Amygdala (tissue), 56 donors: ENCODE data around the gene RPGR.

Experiments used
- DNase-seq, 56 donors: peaks; one replicate each; lab custom pipeline; 2025; lab: John Stamatoyannopoulos, UW

Gene RPGR, protein sequence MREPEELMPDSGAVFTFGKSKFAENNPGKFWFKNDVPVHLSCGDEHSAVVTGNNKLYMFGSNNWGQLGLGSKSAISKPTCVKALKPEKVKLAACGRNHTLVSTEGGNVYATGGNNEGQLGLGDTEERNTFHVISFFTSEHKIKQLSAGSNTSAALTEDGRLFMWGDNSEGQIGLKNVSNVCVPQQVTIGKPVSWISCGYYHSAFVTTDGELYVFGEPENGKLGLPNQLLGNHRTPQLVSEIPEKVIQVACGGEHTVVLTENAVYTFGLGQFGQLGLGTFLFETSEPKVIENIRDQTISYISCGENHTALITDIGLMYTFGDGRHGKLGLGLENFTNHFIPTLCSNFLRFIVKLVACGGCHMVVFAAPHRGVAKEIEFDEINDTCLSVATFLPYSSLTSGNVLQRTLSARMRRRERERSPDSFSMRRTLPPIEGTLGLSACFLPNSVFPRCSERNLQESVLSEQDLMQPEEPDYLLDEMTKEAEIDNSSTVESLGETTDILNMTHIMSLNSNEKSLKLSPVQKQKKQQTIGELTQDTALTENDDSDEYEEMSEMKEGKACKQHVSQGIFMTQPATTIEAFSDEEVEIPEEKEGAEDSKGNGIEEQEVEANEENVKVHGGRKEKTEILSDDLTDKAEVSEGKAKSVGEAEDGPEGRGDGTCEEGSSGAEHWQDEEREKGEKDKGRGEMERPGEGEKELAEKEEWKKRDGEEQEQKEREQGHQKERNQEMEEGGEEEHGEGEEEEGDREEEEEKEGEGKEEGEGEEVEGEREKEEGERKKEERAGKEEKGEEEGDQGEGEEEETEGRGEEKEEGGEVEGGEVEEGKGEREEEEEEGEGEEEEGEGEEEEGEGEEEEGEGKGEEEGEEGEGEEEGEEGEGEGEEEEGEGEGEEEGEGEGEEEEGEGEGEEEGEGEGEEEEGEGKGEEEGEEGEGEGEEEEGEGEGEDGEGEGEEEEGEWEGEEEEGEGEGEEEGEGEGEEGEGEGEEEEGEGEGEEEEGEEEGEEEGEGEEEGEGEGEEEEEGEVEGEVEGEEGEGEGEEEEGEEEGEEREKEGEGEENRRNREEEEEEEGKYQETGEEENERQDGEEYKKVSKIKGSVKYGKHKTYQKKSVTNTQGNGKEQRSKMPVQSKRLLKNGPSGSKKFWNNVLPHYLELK

DNA sequence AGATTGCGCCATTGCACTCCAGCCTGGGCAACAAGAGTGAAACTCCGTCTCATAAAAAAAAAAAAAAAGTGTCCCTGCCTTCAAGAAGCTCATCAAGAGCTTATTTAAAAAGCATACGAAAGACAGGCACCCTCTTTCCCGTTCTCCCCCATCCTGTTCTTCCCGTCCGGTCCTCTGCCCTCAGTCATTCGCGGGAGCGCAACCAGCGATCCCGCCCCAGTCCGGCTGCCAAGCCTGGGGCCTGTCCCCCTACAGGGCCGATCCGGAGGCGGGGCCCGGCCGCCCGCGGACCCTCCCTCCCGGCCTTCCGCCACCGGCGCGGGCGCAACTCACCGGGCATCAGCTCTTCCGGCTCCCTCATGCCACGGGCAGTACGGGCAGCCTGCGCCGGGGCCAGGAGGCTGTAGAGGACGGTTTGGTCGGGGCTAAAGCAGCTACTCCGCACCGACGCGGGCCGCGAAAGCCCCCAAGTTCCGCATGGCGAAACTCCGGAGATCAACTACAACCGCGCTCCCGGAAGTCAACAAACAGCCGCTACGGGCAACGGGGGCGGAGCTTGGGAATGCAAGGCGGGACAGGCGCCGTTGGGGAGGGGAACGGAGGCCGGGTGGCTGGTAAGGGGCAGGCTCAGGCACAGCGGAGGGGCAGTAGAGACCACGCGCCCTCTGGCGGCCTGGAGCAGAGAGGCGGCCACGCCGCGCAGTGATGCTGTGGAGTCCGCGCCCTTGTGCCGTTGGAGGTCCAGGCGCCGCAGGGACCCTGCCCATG is at the start of gene RPGR:
RPGR (minus strand) TSS at position 503 of the 768 bp plus-strand sequence; CDS start at position 361, 142 bp downstream.
- DNase-seq = peak; percentile 12 to 93 (median 81)

DNA sequence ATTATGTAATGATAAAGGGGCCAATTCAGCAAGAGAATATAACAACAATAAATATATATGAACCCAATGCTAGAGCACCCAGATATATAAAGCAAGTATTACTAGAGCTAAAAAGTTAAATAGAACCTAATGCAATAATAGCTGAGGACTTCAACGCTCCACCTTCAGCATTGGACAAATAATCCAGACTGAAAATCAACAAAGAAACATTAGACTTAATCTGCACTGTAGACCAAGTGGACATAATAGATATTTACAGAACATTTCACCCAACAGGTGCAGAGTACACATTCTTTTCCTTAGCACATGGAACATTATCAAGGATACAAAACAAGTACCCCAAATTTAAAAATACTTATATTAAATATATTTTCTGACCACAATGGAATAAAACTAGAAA is 49.4 kb upstream of the RPGR start:
- DNase-seq = no peak

DNA sequence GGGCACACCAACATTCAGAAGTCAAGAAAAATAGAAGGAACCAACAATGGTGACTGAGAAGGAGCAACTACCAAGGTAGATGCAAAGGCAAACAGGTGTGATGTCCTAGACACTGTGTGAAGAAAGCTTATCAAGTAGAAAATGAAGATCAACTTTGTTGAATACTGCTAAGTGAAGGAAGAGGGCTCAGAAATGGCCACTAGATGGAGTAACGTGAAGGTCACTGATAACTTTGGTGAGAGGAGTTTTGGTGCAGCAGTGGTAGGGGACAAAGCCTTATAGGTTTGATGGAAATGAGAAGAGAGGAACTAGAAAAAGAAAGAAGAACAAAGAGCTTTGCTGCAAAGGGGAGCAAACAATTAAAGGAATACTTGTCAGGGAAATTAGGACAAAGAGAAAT is 48.6 kb upstream of the RPGR start:
- no peak for DNase-seq

DNA sequence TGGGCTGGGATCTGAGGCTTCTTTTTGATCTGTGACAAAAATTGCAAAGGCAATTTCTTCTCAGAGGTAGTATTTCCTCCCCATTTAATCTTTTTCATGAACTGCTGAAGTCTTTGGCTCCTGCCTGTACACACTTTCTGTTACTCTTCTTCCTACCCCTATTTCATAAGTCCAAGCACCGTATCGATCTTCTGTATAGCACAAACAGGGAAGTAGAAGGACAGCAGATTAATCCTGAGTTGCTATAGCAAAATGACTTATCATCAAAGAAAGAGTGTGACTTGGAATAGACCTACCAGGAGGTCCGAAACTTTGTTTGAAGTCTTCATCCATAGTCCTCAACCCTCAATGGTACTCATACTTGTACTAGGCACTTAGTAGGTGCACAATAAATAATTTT is 47.1 kb upstream of the RPGR start:
- DNase-seq = no peak

DNA sequence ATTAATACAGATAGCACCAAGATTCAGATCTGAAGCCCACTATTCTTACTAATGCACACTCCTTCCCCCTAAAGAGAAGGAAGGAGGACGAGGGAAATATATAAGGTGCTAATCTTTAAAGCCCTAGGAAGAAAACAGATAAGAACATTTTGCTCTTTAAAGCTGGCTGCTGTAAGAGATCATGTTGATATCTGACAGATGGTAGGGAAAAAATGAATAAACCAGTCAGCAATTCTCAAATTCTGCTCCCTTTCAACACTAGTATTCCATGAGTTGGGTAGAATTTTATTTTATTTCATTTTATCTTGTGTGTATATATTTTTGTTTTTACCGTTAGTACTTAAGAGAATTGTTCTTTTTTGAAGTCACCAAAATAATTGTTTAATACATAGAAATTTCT is 44.3 kb upstream of the RPGR start:
- DNase-seq = no peak

DNA sequence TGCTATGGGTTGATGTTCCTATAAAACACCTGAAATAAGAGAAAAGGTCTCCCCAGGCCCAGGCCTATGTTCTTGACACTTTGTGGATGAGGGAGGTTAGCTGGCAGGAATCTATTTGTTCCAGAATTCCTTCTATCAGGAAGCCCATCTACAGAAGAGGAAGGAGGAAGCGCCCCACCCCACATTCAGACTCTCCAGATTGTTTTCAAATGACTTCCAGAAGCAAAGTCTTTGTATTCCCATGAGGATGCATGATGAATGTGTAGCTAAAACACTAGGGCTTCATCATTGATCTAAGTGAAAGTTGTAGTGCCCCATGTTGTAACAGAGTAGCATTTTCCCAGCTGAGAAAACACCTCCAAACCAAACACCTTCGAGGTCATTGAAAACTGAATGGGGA is 41.5 kb upstream of the RPGR start:
- DNase-seq = no peak

DNA sequence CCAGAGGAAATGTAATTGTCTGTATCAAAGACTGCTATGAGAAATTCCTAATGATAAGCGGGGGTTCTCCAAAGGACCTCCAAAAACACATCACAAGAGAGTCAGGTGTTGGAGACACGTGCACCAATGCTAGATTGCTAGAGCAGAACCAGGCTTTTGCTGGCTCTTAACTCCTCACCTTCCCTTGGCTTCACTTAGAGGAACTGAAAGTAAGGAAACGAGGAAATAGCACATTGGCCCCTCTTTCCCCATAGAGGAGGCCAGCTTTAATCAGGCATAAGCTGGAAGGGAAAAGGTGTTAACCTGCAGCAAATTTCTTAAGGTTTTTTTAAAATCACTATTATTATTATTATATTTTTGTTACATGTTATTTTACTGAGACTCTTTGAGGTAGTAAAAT is 38.6 kb upstream of the RPGR start:
- peak in 1 of 56 donors; percentile 0 for DNase-seq

DNA sequence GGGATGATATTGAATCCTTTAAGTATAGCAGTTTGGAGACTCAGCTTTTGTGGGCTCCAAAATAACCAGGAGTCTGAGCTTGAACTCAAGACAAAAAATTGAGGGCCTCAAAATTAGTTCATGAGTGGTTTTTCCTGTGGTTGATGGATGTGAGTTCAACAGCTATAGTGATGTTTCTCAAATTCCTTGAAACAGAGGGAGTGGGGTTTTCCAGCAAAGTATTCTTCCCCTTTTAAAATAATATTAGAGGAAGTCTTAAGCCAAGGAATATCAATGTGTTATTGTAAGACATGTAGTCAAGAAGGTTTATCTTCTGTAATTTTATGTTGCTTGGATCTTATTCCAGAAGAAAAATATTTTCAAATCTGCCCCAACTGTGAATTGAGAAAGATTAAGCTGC is 35.7 kb upstream of the RPGR start:
- DNase-seq = no peak

DNA sequence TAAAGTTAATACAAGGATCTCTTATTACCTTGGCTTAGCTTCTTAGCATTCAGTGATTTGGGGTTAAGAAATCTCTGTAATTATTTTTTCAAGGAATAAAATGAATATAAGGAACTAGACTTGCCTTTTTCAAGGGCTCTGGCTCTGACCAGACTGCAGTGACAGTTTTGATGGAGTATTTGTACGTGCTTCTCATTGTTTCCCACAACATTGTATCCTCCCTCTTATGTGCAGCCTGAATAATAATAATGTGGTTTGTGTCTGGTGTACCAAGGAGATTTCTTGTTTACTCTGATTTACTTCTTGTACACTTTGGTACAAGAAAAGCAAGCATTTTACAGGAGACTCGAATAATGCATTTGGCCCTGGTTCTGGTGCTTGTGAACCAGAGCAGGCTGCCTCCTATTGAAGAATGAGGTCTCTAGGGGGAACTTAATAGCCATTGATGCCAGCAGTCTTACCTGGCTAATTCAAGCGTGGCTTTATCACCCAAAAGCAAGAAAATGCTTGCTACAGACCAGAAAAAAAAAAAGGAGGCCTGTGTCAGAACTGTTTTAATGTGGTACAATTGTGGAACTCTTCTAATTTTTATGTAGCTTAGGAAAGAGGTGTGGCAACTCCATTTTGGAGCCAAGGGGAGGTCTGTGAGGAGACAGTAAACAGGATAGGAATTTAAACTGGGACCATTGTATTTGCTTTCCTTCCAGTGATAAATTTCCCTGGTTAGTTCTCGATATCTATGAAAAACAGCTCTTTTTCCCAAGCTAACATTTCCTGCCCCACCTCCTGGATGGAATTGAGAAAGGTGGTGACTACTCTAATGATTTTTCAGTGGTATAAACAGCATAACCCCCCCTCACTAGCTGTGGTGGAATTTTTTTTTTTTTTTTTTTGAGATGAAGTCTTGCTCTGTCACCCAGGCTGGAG is 30.7 kb upstream of the RPGR start:
- no peak for DNase-seq

DNA sequence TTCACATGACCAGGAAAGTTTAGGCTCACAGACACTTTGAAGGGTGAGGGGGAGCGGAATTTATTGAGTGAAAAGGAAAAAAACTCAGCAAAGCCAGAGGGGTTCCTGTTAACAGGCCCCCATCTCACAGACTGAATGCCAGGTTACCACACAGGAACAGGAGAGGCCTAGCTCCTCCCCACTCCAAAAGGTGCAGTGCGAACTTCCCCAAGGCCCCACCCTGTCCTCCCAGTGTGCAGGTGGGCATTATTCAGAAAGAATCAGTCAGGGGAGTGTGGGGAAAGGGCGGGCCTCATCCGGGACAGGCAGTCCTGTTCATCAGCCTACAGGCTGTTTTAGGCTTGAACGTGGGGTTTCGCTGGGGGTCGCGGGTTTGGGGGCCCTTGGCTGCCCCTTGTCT is 29.1 kb upstream of the RPGR start:
- no peak for DNase-seq

DNA sequence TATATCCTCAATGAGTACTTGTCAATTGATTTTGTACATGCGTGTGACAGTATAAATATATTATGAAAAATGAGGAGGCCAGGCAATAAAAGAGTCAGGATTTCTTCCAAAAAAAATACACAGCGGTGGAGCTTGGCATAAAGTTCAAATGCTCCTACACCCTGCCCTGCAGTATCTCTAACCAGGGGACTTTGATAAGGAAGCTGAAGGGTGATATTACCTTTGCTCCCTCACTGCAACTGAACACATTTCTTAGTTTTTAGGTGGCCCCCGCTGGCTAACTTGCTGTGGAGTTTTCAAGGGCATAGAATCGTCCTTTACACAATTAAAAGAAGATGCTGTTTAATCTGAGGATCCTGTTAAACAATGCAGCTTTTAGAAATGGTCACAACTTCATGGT is 25.1 kb upstream of the RPGR start, which contains the start of gene OTC:
OTC (plus strand) TSS at position 243 of the 400 bp plus-strand sequence; CDS start at position 336, 93 bp downstream.
- no peak for DNase-seq

DNA sequence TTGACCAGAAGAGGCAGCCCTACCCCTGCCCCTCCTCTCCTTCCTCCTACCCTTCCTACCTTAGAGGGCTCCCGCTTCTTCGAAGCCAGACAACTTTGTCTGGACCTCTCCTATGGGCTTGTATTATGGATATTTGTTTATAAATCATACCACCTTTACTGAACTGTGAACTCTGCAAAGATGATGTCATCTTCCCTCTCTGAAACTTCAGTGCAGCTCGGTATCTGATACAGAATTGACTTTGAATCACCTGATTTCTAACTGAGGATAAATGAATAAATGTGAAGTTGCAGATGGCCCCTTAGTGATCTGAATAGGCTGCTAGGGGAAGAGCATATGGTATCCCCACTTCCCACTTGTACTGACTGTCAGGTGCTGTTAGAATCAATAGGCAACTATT is 24.0 kb upstream of the RPGR start:
- DNase-seq = no peak

DNA sequence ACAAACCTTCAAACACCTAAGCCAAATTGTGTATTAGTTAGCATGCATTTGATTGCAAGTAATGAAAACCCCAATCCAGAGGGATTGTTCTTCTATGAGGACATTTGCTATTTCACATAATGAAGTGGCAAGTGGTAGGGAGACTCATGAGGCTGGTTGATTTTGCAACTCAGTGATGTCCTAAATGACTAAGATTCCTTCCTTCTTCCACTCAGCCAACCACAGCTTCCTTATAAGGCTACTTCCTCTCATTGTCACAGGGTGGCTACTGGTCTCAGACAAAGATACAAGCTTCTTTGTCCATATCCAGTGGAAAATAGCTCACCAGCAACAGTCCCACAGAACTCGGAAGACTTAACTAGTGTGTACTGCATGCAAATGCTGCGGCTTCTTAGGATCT is 19.8 kb upstream of the RPGR start:
- peak in 4 of 56 donors; percentile 0 to 7 (median 1) for DNase-seq

DNA sequence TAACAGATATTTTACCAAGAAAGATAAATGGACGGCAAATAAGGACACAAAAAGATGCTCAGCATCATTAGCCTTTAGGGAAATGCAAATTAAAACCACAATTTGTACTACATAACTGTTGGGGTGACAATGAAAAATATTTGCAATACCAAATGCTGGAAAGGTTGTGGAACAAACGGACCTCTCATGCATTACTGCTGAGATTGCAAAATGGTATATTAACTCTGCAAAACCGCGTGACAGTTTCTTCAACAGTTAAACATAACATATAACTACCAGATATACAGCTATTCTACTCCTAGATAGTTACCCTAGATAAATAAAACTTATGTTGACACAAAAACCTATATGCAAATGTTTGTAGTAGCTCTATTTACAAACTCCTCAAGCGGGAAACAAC is 18.8 kb upstream of the RPGR start:
- DNase-seq = no peak

DNA sequence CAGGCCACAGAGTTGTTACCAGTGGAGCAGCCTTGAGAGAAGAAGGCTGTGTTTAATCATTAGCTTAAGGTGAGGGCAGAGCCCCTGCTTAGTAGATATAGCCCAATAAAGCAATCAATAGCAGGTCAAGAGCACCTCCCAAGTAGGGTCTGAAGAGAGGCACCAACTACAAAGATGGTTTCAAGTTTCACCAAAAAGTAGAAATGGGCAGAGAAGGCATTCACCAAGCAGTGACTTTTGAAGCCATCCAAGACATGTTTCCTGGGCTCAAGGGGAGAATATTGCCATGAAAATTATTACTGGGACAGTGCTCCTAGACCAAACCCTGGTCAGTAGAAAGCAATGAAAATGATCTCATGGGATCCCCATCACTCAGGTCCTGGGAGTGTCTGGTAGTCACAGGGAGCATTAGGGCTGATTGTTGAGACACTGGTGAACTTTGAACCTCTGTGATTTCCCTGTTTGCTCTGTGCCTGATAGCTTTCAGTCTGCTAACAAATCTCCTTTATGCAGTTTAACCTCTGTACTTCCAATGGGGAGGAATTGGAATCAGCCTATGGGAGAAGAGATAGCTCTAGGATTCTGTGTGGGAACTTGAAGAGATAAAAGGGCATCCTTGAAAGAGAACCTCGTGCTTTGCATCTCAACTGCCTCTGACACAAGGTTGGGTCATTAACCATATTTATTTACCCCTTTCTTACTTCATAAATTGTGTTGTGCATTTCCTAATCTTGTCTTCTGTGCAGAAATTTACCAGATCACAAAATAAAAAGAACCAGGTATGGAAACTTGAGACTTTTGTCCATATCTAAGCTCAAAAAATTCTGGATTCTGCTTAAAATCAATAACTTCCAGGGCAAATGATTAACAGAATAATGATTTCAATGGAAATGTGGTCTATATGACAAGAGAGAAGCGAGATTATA is 15.8 kb upstream of the RPGR start:
- DNase-seq = no peak

DNA sequence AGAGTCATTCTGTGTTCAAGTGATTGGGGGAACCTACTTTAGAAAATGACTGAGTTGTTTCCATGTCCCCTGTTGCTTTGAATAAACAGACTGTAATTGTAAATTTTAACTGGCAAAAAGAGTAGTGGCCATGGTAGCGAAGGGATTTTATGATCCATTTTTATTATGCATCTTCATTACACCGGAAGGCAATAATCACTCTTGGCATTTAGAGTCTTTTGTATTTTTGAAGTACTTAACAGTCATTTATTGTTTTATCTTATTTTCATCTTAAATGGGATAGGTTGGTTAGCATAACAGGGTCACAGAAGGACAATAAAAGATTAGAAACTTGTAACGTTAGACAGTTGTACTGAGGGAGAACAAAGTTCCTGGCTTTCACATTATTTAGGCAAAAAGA is 14.1 kb upstream of the RPGR start:
- no peak for DNase-seq

DNA sequence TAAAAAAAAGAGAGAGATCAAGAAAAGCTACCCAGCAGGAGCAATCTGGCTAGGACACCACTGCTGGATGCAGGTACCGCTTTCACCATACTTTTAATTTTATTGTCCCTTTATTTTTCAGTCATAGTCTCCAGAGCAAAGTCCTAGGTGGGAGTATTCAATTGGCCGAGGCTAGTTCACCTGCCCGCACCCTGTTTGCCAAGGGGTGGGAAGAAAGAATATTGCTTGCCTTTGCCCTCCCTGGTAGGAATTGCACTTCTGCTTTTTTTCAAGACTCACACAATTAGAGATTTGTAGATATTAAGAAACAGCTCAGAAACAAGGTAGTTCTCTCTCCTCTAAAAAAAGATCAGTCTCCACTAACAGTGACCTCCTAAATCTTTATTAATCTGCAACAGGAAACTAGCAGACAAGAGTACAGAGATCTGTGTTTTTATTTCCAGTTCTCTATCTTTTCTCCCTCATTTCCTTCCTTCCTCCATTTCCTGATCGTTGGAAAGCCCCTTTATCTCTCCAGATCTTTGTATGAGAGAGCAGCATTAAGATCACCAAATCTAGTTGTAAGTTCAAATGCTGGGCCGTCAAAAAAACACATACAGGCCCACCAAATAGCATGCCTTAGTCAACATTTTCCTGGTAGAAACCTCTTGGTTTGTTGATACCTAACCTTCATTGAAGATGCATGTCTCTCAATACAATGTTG is 9.4 kb upstream of the RPGR start:
- DNase-seq = no peak
